BLaER1 treated with 17β-estradiol and CSF1 and Interleukin-3, amounts not matched to agents 10 nM and 100 nM (cell line): ENCODE data around the gene PDZD8.
A peak's percentile ranks its signal among the peaks of the same experiment; 100 is the strongest.

Experiments used
- H3K27ac ChIP-seq, 11 experiments: shearing (Covaris generic); formaldehyde crosslinking; 2 replicates each; pipeline ENCODE4 v1.8.1; 2022
- H3K27me3 ChIP-seq, 11 experiments: shearing (Covaris generic); formaldehyde crosslinking; 2 replicates each; pipeline ENCODE4 v1.8.1; 2022
- H3K36me3 ChIP-seq, 11 experiments: shearing (Covaris generic); formaldehyde crosslinking; 2 replicates each; pipeline ENCODE4 v1.8.1; 2022
- H3K4me1 ChIP-seq, 10 experiments: shearing (Covaris generic); formaldehyde crosslinking; 2 replicates each; pipeline ENCODE4 v1.8.1; 2022
- H3K4me2 ChIP-seq, 11 experiments: shearing (Covaris generic); formaldehyde crosslinking; 2 replicates each; pipeline ENCODE4 v1.8.1; 2022
- H3K4me3 ChIP-seq, 10 experiments: shearing (Covaris generic); formaldehyde crosslinking; 2 replicates each; pipeline ENCODE4 v1.8.1; 2022
- H3K9ac ChIP-seq, 11 experiments: shearing (Covaris generic); formaldehyde crosslinking; 2 replicates each; pipeline ENCODE4 v1.8.1; 2022
- H3K9me3 ChIP-seq, 11 experiments: shearing (Covaris generic); formaldehyde crosslinking; replicated peaks in 1 of 11; 2 replicates each; pipeline ENCODE4 v1.8.1; 2022
- H4K20me1 ChIP-seq, 11 experiments: shearing (Covaris generic); formaldehyde crosslinking; 2 replicates each; pipeline ENCODE4 v1.8.1; 2022
- Cebpa-rat ChIP-seq, 11 experiments: shearing (Covaris generic); IDR thresholded peaks; 2 replicates each; pipeline ENCODE4 v1.8.1; 2022

The PDZD8 gene

GRCh38 chr10:117262291-117262902 lies 112.8 kb downstream of the PDZD8 start:
- TF ChIP-seq Cebpa-rat (IDR thresholded peaks at IDR 0.05), result no peak
- H3K9ac ChIP-seq, result no peak overlapping the region
- H3K27me3 ChIP-seq, result no peaks in the 10 kb centered on the region
- H3K9me3 ChIP-seq, result no peaks in the 10 kb centered on the region
- no peak overlapping the region for H3K4me2 ChIP-seq
- H4K20me1 ChIP-seq, result no peaks in the 10 kb centered on the region
- H3K4me1 ChIP-seq, result peaks cover 0 to 26% (median 6%) of the 10 kb centered on the region in 10 experiments; a peak in 14 of 20 replicates
- no peaks in the 10 kb centered on the region for H3K36me3 ChIP-seq
- H3K4me3 ChIP-seq, result no peak overlapping the region
- no peak overlapping the region for H3K27ac ChIP-seq

DNA sequence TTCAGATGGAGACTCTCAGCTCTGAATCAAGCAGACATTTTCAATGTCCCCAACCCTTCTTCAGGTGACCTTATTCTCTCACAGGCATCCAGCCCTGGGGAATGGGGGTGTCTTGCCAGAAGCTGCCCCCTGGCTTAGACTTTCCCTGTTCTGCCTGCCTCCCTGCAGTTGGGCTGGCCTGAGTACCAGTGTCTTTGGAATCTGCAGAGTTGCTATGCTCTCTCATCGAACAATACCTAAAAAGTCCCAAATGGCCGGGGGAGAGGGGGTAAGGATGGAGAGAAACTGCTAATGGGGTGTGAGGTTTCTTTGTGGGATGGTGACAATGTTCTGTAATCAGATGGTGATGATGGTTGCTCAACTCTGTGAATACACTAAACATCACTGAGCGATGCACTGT lies 113.7 kb downstream of the PDZD8 start:
- Histone ChIP-seq H3K27me3 (no peaks in the 10 kb centered on the region), H3K36me3 (no peaks in the 10 kb centered on the region), H3K4me2 (no peak overlapping the region), H3K9me3 (no peaks in the 10 kb centered on the region), H4K20me1 (no peaks in the 10 kb centered on the region), H3K4me1 (peaks cover 0 to 26% (median 6%) of the 10 kb centered on the region in 10 experiments; a peak in 14 of 20 replicates), H3K27ac (no peak overlapping the region), H3K4me3 (no peak overlapping the region), H3K9ac (no peak overlapping the region)
- no peak for TF ChIP-seq Cebpa-rat (IDR thresholded peaks at IDR 0.05)

- Histone ChIP-seq H3K4me1 (peaks cover 0 to 26% (median 6%) of the 10 kb centered on the region in 10 experiments; a peak in 14 of 20 replicates), H3K4me3 (no peak overlapping the region), H3K9ac (no peak overlapping the region), H3K4me2 (peak overlapping the region in 3 of 11 experiments; percentile 22 to 59 (median 55); a peak in 6 of 22 replicates), H4K20me1 (no peaks in the 10 kb centered on the region), H3K36me3 (no peaks in the 10 kb centered on the region), H3K27ac (no peak overlapping the region), H3K9me3 (no peaks in the 10 kb centered on the region), H3K27me3 (no peaks in the 10 kb centered on the region)
- TF ChIP-seq Cebpa-rat (IDR thresholded peaks at IDR 0.05), result no peak
Measured at GRCh38 chr10:117260084-117260483, 115.2 kb downstream of the PDZD8 start.

- Histone ChIP-seq H3K4me3 (no peak overlapping the region), H3K36me3 (no peaks in the 10 kb centered on the region), H3K9me3 (no peaks in the 10 kb centered on the region), H3K27ac (no peak overlapping the region), H3K4me2 (peak overlapping the region in 10 of 11 experiments; percentile 1 to 59 (median 25); a peak in 9 of 22 replicates), H3K27me3 (no peaks in the 10 kb centered on the region), H3K4me1 (peaks cover 0 to 26% (median 6%) of the 10 kb centered on the region in 10 experiments; a peak in 14 of 20 replicates), H4K20me1 (no peaks in the 10 kb centered on the region), H3K9ac (no peak overlapping the region)
- no peak for TF ChIP-seq Cebpa-rat (IDR thresholded peaks at IDR 0.05)
Measured at GRCh38 chr10:117259279-117259678, 116.0 kb downstream of the PDZD8 start.

DNA sequence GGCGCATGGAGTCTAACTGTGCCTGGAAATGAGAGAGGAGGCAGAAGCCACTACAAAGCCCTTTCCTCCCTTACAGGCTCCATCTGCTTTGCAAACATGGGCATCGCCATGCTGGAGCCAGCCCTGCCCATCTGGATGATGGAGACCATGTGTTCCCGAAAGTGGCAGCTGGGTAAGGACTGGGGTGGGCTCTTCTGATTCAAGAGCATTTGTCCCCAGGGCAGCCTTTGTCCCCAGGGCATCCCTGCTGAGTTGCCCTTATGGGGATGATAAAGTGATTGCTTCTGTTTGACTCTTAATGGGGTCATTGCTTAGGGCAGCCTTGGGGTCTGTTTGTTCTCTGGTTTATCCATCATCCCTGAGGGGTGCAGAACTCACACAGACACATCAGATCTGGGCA lies 117.5 kb downstream of the PDZD8 start:
- H3K9ac ChIP-seq, result no peak overlapping the region
- no peak overlapping the region for H3K4me3 ChIP-seq
- H3K9me3 ChIP-seq, result no peaks in the 10 kb centered on the region
- no peaks in the 10 kb centered on the region for H4K20me1 ChIP-seq
- H3K27ac ChIP-seq, result no peak overlapping the region
- H3K4me2 ChIP-seq, result no peak overlapping the region
- no peaks in the 10 kb centered on the region for H3K36me3 ChIP-seq
- H3K27me3 ChIP-seq, result no peaks in the 10 kb centered on the region
- no peak for TF ChIP-seq Cebpa-rat (IDR thresholded peaks at IDR 0.05)
- H3K4me1 ChIP-seq, result peaks cover 0 to 26% (median 6%) of the 10 kb centered on the region in 10 experiments; a peak in 14 of 20 replicates

DNA sequence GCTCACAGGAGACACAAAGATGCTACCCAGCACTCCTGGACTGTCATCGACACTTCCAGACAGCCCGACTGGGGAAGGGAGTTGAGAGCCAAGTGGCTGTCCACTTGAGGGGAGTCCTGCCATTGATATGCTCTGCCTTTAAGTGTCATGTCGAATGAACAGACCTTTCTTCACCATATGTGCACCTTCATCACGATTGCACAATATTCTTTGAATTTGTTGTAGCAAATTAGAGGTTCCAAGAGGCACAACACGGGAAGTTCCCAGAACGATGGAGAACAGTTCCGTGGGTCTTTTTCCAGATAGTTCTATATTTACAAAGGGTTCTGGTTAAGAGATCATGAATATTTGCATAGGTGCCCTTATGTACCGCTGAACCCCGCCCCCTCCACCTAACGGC lies 118.3 kb downstream of the PDZD8 start:
- H3K27ac ChIP-seq, result no peak overlapping the region
- TF ChIP-seq Cebpa-rat (IDR thresholded peaks at IDR 0.05), result peak in 2 of 11 experiments; percentile 17 to 37; a peak in 1 of 22 replicates
- no peaks in the 10 kb centered on the region for H3K27me3 ChIP-seq

GRCh38 chr10:117255835-117256460 lies 119.3 kb downstream of the PDZD8 start:
- Histone ChIP-seq H3K36me3 (no peaks in the 10 kb centered on the region), H3K27me3 (no peaks in the 10 kb centered on the region), H3K4me2 (no peak overlapping the region), H3K4me3 (no peak overlapping the region), H3K9ac (no peak overlapping the region), H3K27ac (no peak overlapping the region), H4K20me1 (no peaks in the 10 kb centered on the region), H3K4me1 (peaks cover 0 to 23% (median 6%) of the 10 kb centered on the region in 10 experiments; a peak in 14 of 20 replicates), H3K9me3 (no peaks in the 10 kb centered on the region)
- no peak for TF ChIP-seq Cebpa-rat (IDR thresholded peaks at IDR 0.05)

More for the DNA sequence above, 118.3 kb downstream of the PDZD8 start:
- no peaks in the 10 kb centered on the region for H3K36me3 ChIP-seq
- H3K9me3 ChIP-seq, result no peaks in the 10 kb centered on the region
- peaks cover 0 to 26% (median 6%) of the 10 kb centered on the region in 10 experiments; a peak in 14 of 20 replicates for H3K4me1 ChIP-seq
- no peaks in the 10 kb centered on the region for H4K20me1 ChIP-seq
- no peak overlapping the region for H3K4me2 ChIP-seq
- no peak overlapping the region for H3K9ac ChIP-seq
- no peak overlapping the region for H3K4me3 ChIP-seq

DNA sequence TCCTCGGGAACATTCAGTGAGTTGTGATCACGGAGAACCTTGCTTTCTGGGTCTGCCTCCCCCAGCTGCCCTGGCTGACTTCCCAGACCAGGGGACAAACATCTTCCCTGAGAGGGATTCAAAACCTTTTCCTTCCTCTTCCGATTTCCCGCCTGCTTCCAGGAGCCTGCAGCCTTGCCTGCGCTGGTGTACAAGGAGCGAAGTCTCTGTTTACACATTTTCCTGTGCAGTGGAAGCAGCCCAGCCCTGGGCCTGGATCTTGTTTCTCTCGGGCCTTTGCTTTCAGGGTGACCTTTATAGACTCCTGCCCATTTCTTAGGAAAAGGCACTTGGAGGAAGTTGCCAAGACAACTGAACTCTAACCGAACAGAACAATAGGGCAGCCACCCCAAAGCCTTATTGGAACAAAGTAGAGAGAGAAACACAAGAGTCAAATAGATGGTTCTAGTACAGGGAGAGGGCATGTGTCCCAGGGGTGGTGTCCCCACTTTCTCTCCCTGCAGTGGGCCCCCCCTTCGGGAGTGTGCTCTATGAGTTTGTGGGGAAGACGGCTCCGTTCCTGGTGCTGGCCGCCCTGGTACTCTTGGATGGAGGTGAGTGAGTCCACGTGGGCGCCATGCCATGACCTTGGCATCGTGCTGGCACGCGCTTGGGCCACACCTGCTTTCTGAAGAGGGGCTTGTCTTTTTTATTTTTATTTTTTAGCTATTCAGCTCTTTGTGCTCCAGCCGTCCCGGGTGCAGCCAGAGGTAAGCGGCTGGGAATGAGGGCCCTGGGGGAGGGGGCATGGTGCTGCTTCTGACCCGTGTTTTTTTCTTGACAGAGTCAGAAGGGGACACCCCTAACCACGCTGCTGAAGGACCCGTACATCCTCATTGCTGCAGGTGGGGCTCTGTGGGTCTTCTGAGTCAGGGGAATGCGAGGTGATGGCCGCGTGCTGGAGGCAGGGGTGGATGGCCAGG lies 120.2 kb downstream of the PDZD8 start:
- Histone ChIP-seq H3K4me3 (no peak overlapping the region), H3K9ac (no peak overlapping the region), H3K27me3 (no peaks in the 10 kb centered on the region), H3K9me3 (no peaks in the 10 kb centered on the region), H4K20me1 (no peaks in the 10 kb centered on the region), H3K27ac (no peak overlapping the region), H3K4me1 (peaks cover 0 to 14% (median 6%) of the 10 kb centered on the region in 10 experiments; a peak in 14 of 20 replicates), H3K4me2 (no peak overlapping the region), H3K36me3 (no peaks in the 10 kb centered on the region)
- TF ChIP-seq Cebpa-rat (IDR thresholded peaks at IDR 0.05), result no peak

- Histone ChIP-seq H3K9ac (no peak overlapping the region), H3K4me2 (no peak overlapping the region), H3K27me3 (no peaks in the 10 kb centered on the region), H3K4me1 (peaks cover 0 to 7% (median 5%) of the 10 kb centered on the region in 10 experiments; a peak in 15 of 20 replicates), H3K27ac (no peak overlapping the region), H4K20me1 (no peaks in the 10 kb centered on the region), H3K4me3 (no peak overlapping the region), H3K36me3 (no peaks in the 10 kb centered on the region), H3K9me3 (no peaks in the 10 kb centered on the region)
- TF ChIP-seq Cebpa-rat (IDR thresholded peaks at IDR 0.05), result no peak
Measured at GRCh38 chr10:117254338-117254737, 120.9 kb downstream of the PDZD8 start.
